H1 (cell line): ENCODE measurements around the gene ATP6V0A4. TPM values are rescaled to one million over a fixed set of nuclear protein-coding genes. Genes with fewer than 3 reads are reported as not detected.

ENCODE experiments used
- CTCF ChIA-PET: fragments of 300-600 bp; sonication (Branson Sonifier 250); formaldehyde crosslinking; loops from one replicate; lab custom pipeline; 2021; ENCODE audit not compliant: partially characterized antibody; lab: Charles Lee
- POLR2A ChIA-PET: fragments of 300-600 bp; sonication (Branson Sonifier 250); formaldehyde crosslinking; loops from one replicate; lab custom pipeline; 2021; ENCODE audit warnings: inconsistent platforms; ENCODE audit not compliant: partially characterized antibody; lab: Charles Lee
- DNase-seq, 2 experiments: peaks; one replicate each; pipeline versions ENCODE4 v3.0.0 to v3.0.0-alpha.2; 2010 to 2022; ENCODE audit warnings: low spot score in 2 of 2, low read depth in 1 of 2, mixed read lengths in 1 of 2
- FAIRE-seq: peaks from 2 replicates; lab custom pipeline; 2011; peaks lifted over from hg19 to GRCh38; lab: Jason Lieb, UNC
- H2AFZ ChIP-seq: 2 replicates; pipeline ENCODE4 v1.8.1; 2012; ENCODE audit warnings: low read length, inconsistent platforms
- H2AK5ac ChIP-seq: 2 replicates; pipeline ENCODE4 v1.6.1; 2013; ENCODE audit warnings: low read depth, low read length
- H2BK120ac ChIP-seq: replicated peaks from 2 replicates; pipeline ENCODE3; 2013; ENCODE audit warnings: low read depth, low read length, inconsistent platforms
- H2BK12ac ChIP-seq: 2 replicates; pipeline ENCODE4 v1.6.1; 2013; ENCODE audit warnings: low read depth, low read length
- H2BK15ac ChIP-seq: 2 replicates; pipeline ENCODE4 v1.6.1; 2013; ENCODE audit warnings: low read length
- H2BK20ac ChIP-seq: 2 replicates; pipeline ENCODE4 v1.6.1; 2013; ENCODE audit warnings: low read length
- H2BK5ac ChIP-seq: 2 replicates; pipeline ENCODE4 v1.6.1; 2013; ENCODE audit warnings: low read depth, low read length
- H3K14ac ChIP-seq: 2 replicates; pipeline ENCODE4 v1.6.1; 2013; ENCODE audit warnings: inconsistent platforms; ENCODE audit not compliant: insufficient read length
- H3K18ac ChIP-seq: 2 replicates; pipeline ENCODE4 v1.6.1; 2013; ENCODE audit warnings: low read length; ENCODE audit errors: extremely low read depth
- H3K23ac ChIP-seq: 2 replicates; pipeline ENCODE4 v1.6.1; 2013; ENCODE audit warnings: inconsistent platforms; ENCODE audit not compliant: insufficient read length
- H3K23me2 ChIP-seq: 2 replicates; pipeline ENCODE4 v1.6.1; 2013; ENCODE audit warnings: low read depth, low read length
- H3K27ac ChIP-seq: 2 replicates; pipeline ENCODE4 v1.6.1; 2011; ENCODE audit warnings: low read depth, low read length, inconsistent platforms
- H3K27me3 ChIP-seq, 4 experiments: replicated peaks in 1 of 4; 1 replicate in 1 of 4; 2 replicates in 3 of 4; pipeline versions ENCODE4 v1.6.1 to v1.8.1; 2011 to 2013; ENCODE audit warnings: low read length in 3 of 4, mild to moderate bottlenecking in 3 of 4, inconsistent platforms in 2 of 4, mixed read lengths in 2 of 4, moderate library complexity in 1 of 4; ENCODE audit not compliant: control insufficient read depth in 3 of 4, insufficient read depth in 3 of 4; ENCODE audit errors: extremely low read depth in 1 of 4
- H3K36me3 ChIP-seq, 4 experiments: 2 replicates each; pipeline versions ENCODE4 v1.6.1 to v1.8.1; 2011 to 2013; ENCODE audit warnings: mild to moderate bottlenecking in 4 of 4, low read length in 3 of 4, moderate library complexity in 2 of 4, control low read depth in 1 of 4, inconsistent platforms in 1 of 4; ENCODE audit not compliant: insufficient read depth in 4 of 4, control insufficient read depth in 2 of 4
- H3K4ac ChIP-seq: replicated peaks from 2 replicates; pipeline ENCODE3; 2013; ENCODE audit warnings: low read length, low read depth, mixed read lengths, inconsistent platforms; ENCODE audit not compliant: insufficient read length
- H3K4me1 ChIP-seq, 4 experiments: replicated peaks in 1 of 4; 1 replicate in 1 of 4; 2 replicates in 3 of 4; pipeline versions ENCODE4 v1.6.1 to v1.8.1; 2011 to 2013; ENCODE audit warnings: low read length in 3 of 4, inconsistent platforms in 2 of 4, mixed read lengths in 1 of 4; ENCODE audit not compliant: insufficient read depth in 4 of 4, control insufficient read depth in 3 of 4
- H3K4me2 ChIP-seq, 2 experiments: 2 replicates each; pipeline versions ENCODE4 v1.6.1 to v1.8.1; 2011 to 2013; ENCODE audit warnings: low read depth in 2 of 2, low read length in 2 of 2, control low read depth in 1 of 2, inconsistent platforms in 1 of 2, mild to moderate bottlenecking in 1 of 2; ENCODE audit not compliant: insufficient read depth in 1 of 2
- H3K4me3 ChIP-seq, 4 experiments: fragments of 200-600, 300-600 bp in 1 of 4; sonication (generic), shearing (Covaris generic), sonication (Bioruptor Twin) in 1 of 4; 2 replicates each; pipeline versions ENCODE4 v1.5.1 to v1.8.1; 2011 to 2016; ENCODE audit warnings: low read length in 4 of 4, low read depth in 3 of 4, control low read depth in 2 of 4, inconsistent platforms in 2 of 4, mild to moderate bottlenecking in 2 of 4, mixed read lengths in 1 of 4, moderate library complexity in 1 of 4; ENCODE audit not compliant: insufficient read depth in 2 of 4; ENCODE audit errors: extremely low read depth in 1 of 4
- H3K56ac ChIP-seq: replicated peaks from 2 replicates; pipeline ENCODE3; 2013; ENCODE audit warnings: low read depth, mild to moderate bottlenecking, mixed read lengths, low read length, inconsistent platforms; ENCODE audit not compliant: insufficient read length
- H3K79me1 ChIP-seq: 2 replicates; pipeline ENCODE4 v1.6.1; 2013; ENCODE audit warnings: low read depth, low read length, control low read depth
- H3K79me2 ChIP-seq, 2 experiments: 2 replicates each; pipeline versions ENCODE4 v1.6.1 to v1.8.1; 2012 to 2013; ENCODE audit warnings: low read length in 2 of 2, mild to moderate bottlenecking in 2 of 2, inconsistent platforms in 1 of 2; ENCODE audit not compliant: insufficient read depth in 2 of 2, control insufficient read depth in 1 of 2
- H3K9ac ChIP-seq, 4 experiments: replicated peaks in 1 of 4; 1 replicate in 1 of 4; 2 replicates in 3 of 4; pipeline versions ENCODE4 v1.6.1 to v1.8.1; 2011 to 2013; ENCODE audit warnings: low read depth in 3 of 4, low read length in 3 of 4, control low read depth in 2 of 4, mild to moderate bottlenecking in 2 of 4, moderate library complexity in 2 of 4, inconsistent platforms in 1 of 4; ENCODE audit errors: extremely low read depth in 1 of 4
- H3K9me3 ChIP-seq, 2 experiments: 2 replicates each; pipeline versions ENCODE4 v1.6.1 to v1.8.1; 2012 to 2013; ENCODE audit warnings: mild to moderate bottlenecking in 2 of 2, moderate library complexity in 2 of 2, control low read depth in 1 of 2, inconsistent platforms in 1 of 2, low read depth in 1 of 2, low read length in 1 of 2, mixed read lengths in 1 of 2; ENCODE audit not compliant: insufficient read depth in 2 of 2
- H4K20me1 ChIP-seq, 2 experiments: replicated peaks in 1 of 2; 2 replicates each; pipeline versions ENCODE3 to v1.8.1; 2011 to 2013; ENCODE audit warnings: inconsistent platforms in 2 of 2, low read length in 2 of 2, mild to moderate bottlenecking in 1 of 2; ENCODE audit not compliant: insufficient read depth in 2 of 2, control insufficient read depth in 1 of 2
- H4K5ac ChIP-seq: 2 replicates; pipeline ENCODE4 v1.6.1; 2013; ENCODE audit warnings: low read length, low read depth, mixed read lengths, inconsistent platforms; ENCODE audit not compliant: insufficient read length
- H4K8ac ChIP-seq: 2 replicates; pipeline ENCODE4 v1.8.0; 2013; ENCODE audit warnings: mild to moderate bottlenecking, moderate library complexity, low read length, inconsistent platforms; ENCODE audit not compliant: insufficient read depth; ENCODE audit errors: extremely low read depth
- H4K91ac ChIP-seq: replicated peaks from 2 replicates; pipeline ENCODE3; 2013; ENCODE audit warnings: low read length, mixed read lengths, inconsistent platforms; ENCODE audit not compliant: insufficient read length
- EZH2 ChIP-seq: fragments of 200-600 bp; sonication (generic); IDR thresholded peaks from 2 replicates; pipeline ENCODE4 v1.7.1; 2012; ENCODE audit warnings: low read depth, mild to moderate bottlenecking, moderate library complexity, low read length, inconsistent platforms; ENCODE audit not compliant: severe bottlenecking
- KDM5A ChIP-seq: fragments of 200-600 bp; IDR thresholded peaks from 2 replicates; pipeline ENCODE4 v1.7.1; 2012; ENCODE audit warnings: mild to moderate bottlenecking, low read length, inconsistent platforms, mixed read lengths
- POLR2AphosphoS5 ChIP-seq: IDR thresholded peaks from 2 replicates; pipeline ENCODE4 v1.6.1; 2011; ENCODE audit warnings: low read depth, low read length
- RXRA ChIP-seq: IDR thresholded peaks from 2 replicates; pipeline ENCODE4 v1.6.1; 2011; ENCODE audit warnings: low read depth, mild to moderate bottlenecking, low read length, moderate library complexity; ENCODE audit not compliant: insufficient read depth
- WGBS, 2 experiments: shearing (Covaris generic) in 1 of 2; methylation state at CpG; one replicate each; pipeline versions ENCODE4 v1.1.6 to v1.1.7; 2013 to 2015; ENCODE audit warnings: low lambda C conversion rate in 2 of 2, mixed read lengths in 2 of 2, inconsistent platforms in 1 of 2, low coverage in 1 of 2, missing lambda C conversion rate in 1 of 2; ENCODE audit not compliant: insufficient replicate concordance in 2 of 2, insufficient coverage in 1 of 2, insufficient read length in 1 of 2; ENCODE audit errors: extremely low coverage in 1 of 2, missing lambda C conversion rate in 1 of 2; 5-methylcytosine and 5-hydroxymethylcytosine counted together
- polyA plus RNA-seq, 7 experiments: library from polyadenylated mRNA; depleted of rRNA in 3 of 7; stranded (reverse) in 5 of 7; unstranded in 2 of 7; fragments of >200 nt in 5 of 7; fragments of 200-250 nt in 2 of 7; gene quantifications; 1 replicate in 5 of 7; 2 replicates in 1 of 7; 4 replicates in 1 of 7; pipeline versions ENCODE4 v1.2.1 to v1.2.3, GENCODE V29; 2011 to 2013; ENCODE audit warnings: missing spikeins in 2 of 7, mixed read lengths in 2 of 7
- total RNA-seq: library from RNA; stranded (reverse); fragmentation: NEBNext Ultra II Directional; extraction: Animal tissue kit (Norgen Biotek cat#: 25700); gene quantifications from 2 replicates; pipeline ENCODE4 v1.2.1, GENCODE V29; 2021

Gene ATP6V0A4
- total and polyA plus RNA-seq, 2 of the 8 experiments (the other 6 are each of a cell fraction or from before 2014, with no cell fraction given) = 0.47 to 1.6 TPM

DNA sequence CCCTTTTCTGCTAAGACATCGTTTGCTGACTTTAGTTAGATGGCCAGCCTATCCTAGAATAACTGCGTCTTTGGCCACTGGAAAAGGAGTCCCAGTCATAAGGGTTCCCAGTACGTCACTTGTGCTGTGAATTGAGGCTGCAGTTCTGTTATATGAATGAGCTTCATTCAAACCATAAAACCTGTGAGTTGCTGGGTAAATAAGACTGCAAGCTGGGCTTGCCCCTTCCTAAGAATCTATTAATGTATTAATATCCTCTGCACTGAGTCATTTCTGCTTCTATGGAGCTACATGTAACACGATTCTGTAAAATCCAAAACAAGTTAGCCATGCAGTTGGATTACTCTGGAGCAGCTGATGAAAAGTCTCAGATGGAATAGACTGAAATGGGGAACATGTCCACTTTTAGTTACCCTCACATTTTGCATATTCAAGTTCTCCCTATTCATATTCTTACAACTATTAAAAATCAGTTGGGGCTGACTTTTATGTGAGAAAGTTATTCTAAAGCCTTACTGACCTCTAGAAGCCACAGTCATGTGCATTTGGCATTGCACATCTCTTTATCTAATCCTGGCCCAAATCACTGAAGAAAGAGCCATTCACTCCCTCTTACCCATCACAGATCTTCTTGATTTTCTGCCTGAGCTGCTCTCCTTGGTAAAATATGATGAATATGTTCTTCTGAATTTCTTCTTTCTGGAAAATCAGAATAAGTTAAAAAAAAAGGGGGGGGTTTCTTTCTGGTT lies 42.0 kb downstream of the ATP6V0A4 start:
- 77% methylated on average over 4 of the region's 4 CpGs; no CpG with 5 or more reads in 1 of the 2 experiments for WGBS, 2 experiments
- H2BK5ac ChIP-seq = no peak overlapping the region
- H3K9me3 ChIP-seq = no peaks in the 10 kb centered on the region
- H2AFZ ChIP-seq = peak overlapping the region; percentile 64; the same call in 1 of the 2 replicates
- H3K79me2 ChIP-seq = no peaks in the 10 kb centered on the region
- H4K20me1 ChIP-seq = no peaks in the 10 kb centered on the region
- TF ChIP-seq RXRA = no peak
- TF ChIP-seq POLR2AphosphoS5 = no peak
- no peak for TF ChIP-seq EZH2
- TF ChIP-seq KDM5A = no peak
- H4K91ac ChIP-seq = no peak overlapping the region
- no peak overlapping the region for H3K56ac ChIP-seq
- no peak overlapping the region for H3K23ac ChIP-seq
- H3K36me3 ChIP-seq = no peaks in the 10 kb centered on the region
- no peak overlapping the region for H3K18ac ChIP-seq
- peak overlapping the region; percentile 22; the same call in 1 of the 2 replicates for H2BK15ac ChIP-seq
- ChIA-PET POLR2A (interaction anchor here (1.0 kb wide), 1 partner anchor 296 kb away, joined by 3 read pairs; the partner anchor contains the start of gene TRIM24), CTCF (interaction anchor here (0.6 to 4.4 kb wide), 4 partner anchors 17 to 131 kb away, joined by 3 to 20 read pairs (median 4); no protein-coding TSS in a partner anchor)
- no peak overlapping the region for H3K4me3 ChIP-seq
- H4K8ac ChIP-seq = no peak overlapping the region
- H4K5ac ChIP-seq = no peak overlapping the region
- 0 out of 2 replicates have a peak, but pooled peaks cover 3% of the 10 kb centered on the region for H3K23me2 ChIP-seq
- H3K14ac ChIP-seq = no peak overlapping the region
- no peak overlapping the region for H3K4ac ChIP-seq
- H3K4me2 ChIP-seq = peak overlapping the region in 1 of 2 experiments; percentile 36; a peak in 1 of 4 replicates
- DNase-seq (no peak), FAIRE-seq (no peak)
- H2AK5ac ChIP-seq = no peak overlapping the region
- H2BK20ac ChIP-seq = no peak overlapping the region; the same call in 1 of the 2 replicates
- H3K27me3 ChIP-seq = no peaks in the 10 kb centered on the region
- peaks cover 7 to 24% (median 11%) of the 10 kb centered on the region in 4 experiments for H3K4me1 ChIP-seq
- H3K27ac ChIP-seq = no peak overlapping the region
- no peak overlapping the region for H2BK12ac ChIP-seq
- no peak overlapping the region for H2BK120ac ChIP-seq
- no peak overlapping the region for H3K9ac ChIP-seq
- no peaks in the 10 kb centered on the region for H3K79me1 ChIP-seq
